Measurements from ENCODE around the gene FBXO33.

FBXO33 gene

GRCh38 chr14:39432179-39432618, at the start of gene FBXO33:
Gene FBXO33 (minus strand): TSS chr14:39432433. CDS start chr14:39432162, 271 bp downstream.
- peak; percentile 94 for DNase-seq (ENCODE audit: low read depth)

GRCh38 chr14:39474416-39474911, 42.2 kb upstream of the FBXO33 start:
- no peak for DNase-seq (ENCODE audit: low read depth)

- no peak for DNase-seq (ENCODE audit: low read depth)
Measured at GRCh38 chr14:39472078-39472477, 39.8 kb upstream of the FBXO33 start.

- DNase-seq (ENCODE audit: low read depth) = no peak
Measured at GRCh38 chr14:39469094-39469710, 37.0 kb upstream of the FBXO33 start.

- DNase-seq (ENCODE audit: low read depth) = no peak
Measured at GRCh38 chr14:39467889-39468524, 35.8 kb upstream of the FBXO33 start.

- no peak for DNase-seq (ENCODE audit: low read depth)
Measured at GRCh38 chr14:39459795-39460478, 27.7 kb upstream of the FBXO33 start.

- no peak for DNase-seq (ENCODE audit: low read depth)
Measured at GRCh38 chr14:39456702-39457250, 24.5 kb upstream of the FBXO33 start.

GRCh38 chr14:39454906-39455539, 22.8 kb upstream of the FBXO33 start:
- no peak for DNase-seq (ENCODE audit: low read depth)

GRCh38 chr14:39452680-39453079, 20.4 kb upstream of the FBXO33 start:
- no peak for DNase-seq (ENCODE audit: low read depth)

- DNase-seq (ENCODE audit: low read depth) = no peak
Measured at GRCh38 chr14:39451811-39452210, 19.6 kb upstream of the FBXO33 start.

- DNase-seq (ENCODE audit: low read depth) = no peak
Measured at GRCh38 chr14:39447175-39447661, 15.0 kb upstream of the FBXO33 start.

- DNase-seq (ENCODE audit: low read depth) = no peak
Measured at GRCh38 chr14:39446131-39446744, 14.0 kb upstream of the FBXO33 start.

GRCh38 chr14:39442293-39442692, 10.1 kb upstream of the FBXO33 start:
- DNase-seq (ENCODE audit: low read depth) = no peak

GRCh38 chr14:39441805-39442204, 9.6 kb upstream of the FBXO33 start:
- no peak for DNase-seq (ENCODE audit: low read depth)

GRCh38 chr14:39440975-39441374, 8.7 kb upstream of the FBXO33 start:
- DNase-seq (ENCODE audit: low read depth) = no peak

GRCh38 chr14:39435241-39435640, 3.0 kb upstream of the FBXO33 start:
- no peak for DNase-seq (ENCODE audit: low read depth)

- DNase-seq (ENCODE audit: low read depth) = no peak
Measured at GRCh38 chr14:39434401-39434800, 2.2 kb upstream of the FBXO33 start.

- DNase-seq (ENCODE audit: low read depth) = no peak
Measured at GRCh38 chr14:39433452-39433813, 1.2 kb upstream of the FBXO33 start.

- DNase-seq (ENCODE audit: low read depth) = peak; percentile 40
Measured at GRCh38 chr14:39432619-39433451, 602 bp upstream of the FBXO33 start.

- DNase-seq (ENCODE audit: low read depth) = no peak
Measured at GRCh38 chr14:39431416-39432178, 636 bp downstream of the FBXO33 start.

All from GM04504 (cell line).